ENCODE results near the gene SUMF2. TPM values are rescaled to one million over a fixed set of nuclear protein-coding genes. Genes with fewer than 3 reads are reported as not detected.
"Not testable (repeated sequence)": the region's sequence is repeated elsewhere in the genome, so short reads cannot be mapped to it uniquely, and the experiment has no call there.

Gene SUMF2
- total RNA-seq, 4 donors from 2014 or later, result 84.2 to 117 (median 88.6) TPM

DNA sequence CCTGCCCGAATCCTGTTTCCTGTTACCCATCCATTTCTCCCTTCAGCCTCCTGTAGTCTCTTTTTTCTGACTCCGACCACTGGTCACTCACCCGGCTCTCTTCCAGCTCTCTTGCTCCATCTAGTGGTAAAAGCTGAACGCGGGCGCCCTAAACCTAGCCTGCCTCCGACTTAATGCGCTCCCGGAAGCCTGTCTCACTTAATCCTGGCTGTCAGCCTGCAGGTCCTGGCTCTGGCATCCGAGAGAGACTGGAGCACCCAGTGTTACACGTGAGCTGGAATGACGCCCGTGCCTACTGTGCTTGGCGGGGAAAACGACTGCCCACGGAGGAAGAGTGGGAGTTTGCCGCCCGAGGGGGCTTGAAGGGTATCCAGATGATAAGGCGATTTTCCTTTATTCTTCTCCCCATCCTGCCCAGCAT lies 10.3 kb downstream of the SUMF2 start:
- TF ChIP-seq POLR2A (IDR thresholded peaks at IDR 0.05), result no peak
- peak; percentile 57 for TF ChIP-seq POLR2AphosphoS5 (IDR thresholded peaks at IDR 0.05)
- TF ChIP-seq, protein P1, sequence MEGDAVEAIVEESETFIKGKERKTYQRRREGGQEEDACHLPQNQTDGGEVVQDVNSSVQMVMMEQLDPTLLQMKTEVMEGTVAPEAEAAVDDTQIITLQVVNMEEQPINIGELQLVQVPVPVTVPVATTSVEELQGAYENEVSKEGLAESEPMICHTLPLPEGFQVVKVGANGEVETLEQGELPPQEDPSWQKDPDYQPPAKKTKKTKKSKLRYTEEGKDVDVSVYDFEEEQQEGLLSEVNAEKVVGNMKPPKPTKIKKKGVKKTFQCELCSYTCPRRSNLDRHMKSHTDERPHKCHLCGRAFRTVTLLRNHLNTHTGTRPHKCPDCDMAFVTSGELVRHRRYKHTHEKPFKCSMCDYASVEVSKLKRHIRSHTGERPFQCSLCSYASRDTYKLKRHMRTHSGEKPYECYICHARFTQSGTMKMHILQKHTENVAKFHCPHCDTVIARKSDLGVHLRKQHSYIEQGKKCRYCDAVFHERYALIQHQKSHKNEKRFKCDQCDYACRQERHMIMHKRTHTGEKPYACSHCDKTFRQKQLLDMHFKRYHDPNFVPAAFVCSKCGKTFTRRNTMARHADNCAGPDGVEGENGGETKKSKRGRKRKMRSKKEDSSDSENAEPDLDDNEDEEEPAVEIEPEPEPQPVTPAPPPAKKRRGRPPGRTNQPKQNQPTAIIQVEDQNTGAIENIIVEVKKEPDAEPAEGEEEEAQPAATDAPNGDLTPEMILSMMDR (IDR thresholded peaks at IDR 0.05), result peak; percentile 86 to 94 (median 88)
- peaks cover 0 to 62% of the 10 kb centered on the region in 2 donors for H3K36me3 ChIP-seq
- no peaks in the 10 kb centered on the region for H3K9me3 ChIP-seq
- 0 to 7% methylated on average over 8 of the region's 19 CpGs for WGBS, 2 donors (ENCODE audit: low coverage in 1 of 2)
- no peak overlapping the region for H3K4me3 ChIP-seq
- H3K4me1 ChIP-seq, result peaks cover 0 to 19% (median 5%) of the 10 kb centered on the region in 3 donors
- H3K27me3 ChIP-seq, result no peaks in the 10 kb centered on the region
- H3K27ac ChIP-seq, result peak overlapping the region in 3 of 4 donors; percentile 5 to 61 (median 55)
- peak; percentile 93 for ATAC-seq

DNA sequence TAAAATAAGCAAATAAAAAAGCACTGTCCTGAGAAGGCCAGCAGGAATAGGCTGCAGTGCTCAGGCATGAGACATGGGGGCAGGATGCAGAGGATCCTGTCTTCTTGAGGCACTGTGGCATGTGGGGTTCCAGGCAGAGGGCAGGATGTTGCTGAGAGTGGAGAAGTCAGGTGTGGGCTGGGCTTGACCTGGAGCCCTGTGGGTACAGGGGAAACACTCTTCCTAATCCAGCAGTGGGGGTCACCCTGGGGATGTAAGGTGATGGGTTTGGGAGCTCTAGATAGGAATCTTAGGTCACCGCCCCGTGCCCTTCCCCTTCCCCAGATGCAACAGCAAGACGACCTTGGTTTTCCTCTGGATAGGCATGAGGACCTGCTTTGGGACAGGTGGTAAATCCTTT lies 13.6 kb downstream of the SUMF2 start:
- Histone ChIP-seq H3K4me1 (peaks cover 0 to 35% (median 9%) of the 10 kb centered on the region in 3 donors), H3K4me3 (no peak overlapping the region), H3K9me3 (no peaks in the 10 kb centered on the region), H3K36me3 (peaks cover 0 to 48% of the 10 kb centered on the region in 2 donors), H3K27me3 (no peaks in the 10 kb centered on the region), H3K27ac (no peak overlapping the region)
- WGBS, 2 donors (ENCODE audit: low coverage in 1 of 2), result 93 to 100% methylated on average over 2 to 3 of the region's 3 CpGs
- TF ChIP-seq EP300 (IDR thresholded peaks at IDR 0.05) (no peak), POLR2AphosphoS5 (IDR thresholded peaks at IDR 0.05) (no peak), POLR2A (IDR thresholded peaks at IDR 0.05) (no peak)
- TF ChIP-seq, protein P1 (IDR thresholded peaks at IDR 0.05), result no peak
- ATAC-seq, result no peak

DNA sequence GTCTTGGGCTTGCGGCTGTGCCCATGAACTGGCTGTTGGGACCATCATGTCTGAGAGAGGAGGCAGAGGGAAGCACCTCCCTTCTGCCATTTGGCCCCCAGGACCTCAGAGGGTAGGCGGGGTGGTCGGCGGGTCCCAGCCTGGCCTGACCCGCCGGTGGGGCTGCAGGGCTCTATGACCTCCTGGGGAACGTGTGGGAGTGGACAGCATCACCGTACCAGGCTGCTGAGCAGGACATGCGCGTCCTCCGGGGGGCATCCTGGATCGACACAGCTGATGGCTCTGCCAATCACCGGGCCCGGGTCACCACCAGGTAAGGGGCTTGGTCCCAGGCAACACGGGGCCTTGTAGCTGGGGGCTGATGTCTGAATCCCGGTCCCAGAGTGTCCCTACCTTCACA lies 14.1 kb downstream of the SUMF2 start:
- Histone ChIP-seq H3K4me3 (no peak overlapping the region), H3K9me3 (no peaks in the 10 kb centered on the region), H3K36me3 (peaks cover 0 to 43% of the 10 kb centered on the region in 2 donors), H3K27me3 (no peaks in the 10 kb centered on the region), H3K27ac (peak overlapping the region in 2 of 4 donors; percentile 70 to 76), H3K4me1 (peaks cover 0 to 40% (median 11%) of the 10 kb centered on the region in 3 donors)
- 93 to 100% methylated on average over 1 to 5 of the region's 16 CpGs for WGBS, 2 donors (ENCODE audit: low coverage in 1 of 2)
- ATAC-seq, result no peak
- TF ChIP-seq POLR2A (IDR thresholded peaks at IDR 0.05) (no peak), POLR2AphosphoS5 (IDR thresholded peaks at IDR 0.05) (no peak), EP300 (IDR thresholded peaks at IDR 0.05) (no peak)
- TF ChIP-seq, protein P1 (IDR thresholded peaks at IDR 0.05), result no peak

DNA sequence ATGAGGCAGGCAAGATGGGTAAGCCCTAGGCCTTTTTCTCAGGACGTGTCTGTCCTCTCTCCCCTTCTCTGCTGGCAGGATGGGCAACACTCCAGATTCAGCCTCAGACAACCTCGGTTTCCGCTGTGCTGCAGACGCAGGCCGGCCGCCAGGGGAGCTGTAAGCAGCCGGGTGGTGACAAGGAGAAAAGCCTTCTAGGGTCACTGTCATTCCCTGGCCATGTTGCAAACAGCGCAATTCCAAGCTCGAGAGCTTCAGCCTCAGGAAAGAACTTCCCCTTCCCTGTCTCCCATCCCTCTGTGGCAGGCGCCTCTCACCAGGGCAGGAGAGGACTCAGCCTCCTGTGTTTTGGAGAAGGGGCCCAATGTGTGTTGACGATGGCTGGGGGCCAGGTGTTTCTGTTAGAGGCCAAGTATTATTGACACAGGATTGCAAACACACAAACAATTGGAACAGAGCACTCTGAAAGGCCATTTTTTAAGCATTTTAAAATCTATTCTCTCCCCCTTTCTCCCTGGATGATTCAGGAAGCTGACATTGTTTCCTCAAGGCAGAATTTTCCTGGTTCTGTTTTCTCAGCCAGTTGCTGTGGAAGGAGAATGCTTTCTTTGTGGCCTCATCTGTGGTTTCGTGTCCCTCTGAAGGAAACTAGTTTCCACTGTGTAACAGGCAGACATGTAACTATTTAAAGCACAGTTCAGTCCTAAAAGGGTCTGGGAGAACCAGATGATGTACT lies 15.5 kb downstream of the SUMF2 start:
- TF ChIP-seq, protein P1 (IDR thresholded peaks at IDR 0.05), result peak in 3 of 4 experiments; percentile 72 to 79 (median 73)
- TF ChIP-seq POLR2AphosphoS5 (IDR thresholded peaks at IDR 0.05), result peak; percentile 49
- TF ChIP-seq POLR2A (IDR thresholded peaks at IDR 0.05), result no peak

DNA sequence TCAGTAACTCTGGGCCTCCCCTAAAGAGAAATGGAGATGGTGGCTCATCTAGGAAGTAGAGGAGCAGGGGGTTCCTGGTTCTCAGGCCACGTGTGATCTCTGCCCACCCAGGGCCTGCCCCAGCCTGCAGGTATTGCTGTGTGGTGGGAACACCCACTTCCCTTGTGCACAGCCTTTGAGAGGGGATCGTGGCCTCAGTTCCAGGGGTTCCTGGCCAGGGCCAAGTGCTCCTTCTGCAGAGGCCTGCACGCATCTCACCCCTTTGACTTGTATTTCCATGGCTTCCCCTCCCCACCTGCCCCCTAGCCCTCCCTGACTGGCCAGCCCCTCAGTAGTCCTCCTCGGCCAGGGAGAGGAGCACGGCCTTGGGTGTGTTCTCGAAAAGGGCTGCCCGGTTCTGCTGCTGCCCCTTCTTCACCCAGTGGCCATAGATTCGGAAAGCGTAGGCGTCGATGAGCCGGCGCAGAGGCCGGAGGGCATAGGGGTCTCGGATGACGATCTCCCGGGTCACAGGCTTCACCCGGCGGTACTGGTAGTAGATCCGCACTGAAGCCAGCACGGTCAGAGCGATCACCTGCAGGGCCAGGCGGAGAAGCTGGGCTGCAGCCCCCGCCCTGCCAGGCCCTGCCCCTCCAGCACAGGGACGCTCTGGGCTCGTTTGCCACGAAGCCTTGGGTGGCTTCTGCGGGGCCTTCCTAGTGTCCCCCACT lies 16.8 kb downstream of the SUMF2 start:
- Histone ChIP-seq H3K36me3 (peaks cover 0 to 53% of the 10 kb centered on the region in 2 donors), H3K27ac (peak overlapping the region in 3 of 4 donors; percentile 70 to 76 (median 75)), H3K4me1 (peaks cover 0 to 36% (median 14%) of the 10 kb centered on the region in 3 donors)
- not testable (repeated sequence) for H3K27me3 ChIP-seq, ATAC-seq, H3K4me3 ChIP-seq, H3K9me3 ChIP-seq
- WGBS, 2 donors (ENCODE audit: low coverage in 1 of 2), result 75% methylated on average over 2 of the region's 28 CpGs; no CpG with 5 or more reads in 1 of the 2 donors

More for the DNA sequence above, 15.5 kb downstream of the SUMF2 start:
- Histone ChIP-seq H3K4me1 (peaks cover 0 to 40% (median 14%) of the 10 kb centered on the region in 3 donors), H3K27ac (peak overlapping the region; percentile 51 to 76 (median 72)), H3K36me3 (peaks cover 0 to 40% of the 10 kb centered on the region in 2 donors), H3K4me3 (no peak overlapping the region), H3K27me3 (no peaks in the 10 kb centered on the region), H3K9me3 (no peaks in the 10 kb centered on the region)
- ATAC-seq, result peak; percentile 72
- 8 to 17% methylated on average over 2 to 10 of the region's 12 CpGs for WGBS, 2 donors (ENCODE audit: low coverage in 1 of 2)

All from gastroesophageal sphincter (tissue), 4 donors.